Central memory CD8-positive, alpha-beta T cell (primary cell): ENCODE results near the gene IFT122.
"Not testable (repeated sequence)": the region's sequence is repeated elsewhere in the genome, so short reads cannot be mapped to it uniquely, and the experiment has no call there.

Experiments used
- ATAC-seq: fragments of 150-1000 bp; cut with Tn5 transposase; replicated peaks from 2 replicates; pipeline ENCODE4 v1.10.0; 2022; ENCODE audit warnings: mild to moderate bottlenecking, moderate FRiP score, moderate number of reproducible peaks; ENCODE audit not compliant: poor library complexity, severe bottlenecking; ENCODE audit errors: extremely low read depth
- DNase-seq, 2 donors: peaks; one replicate each; pipeline ENCODE4 v3.0.0; 2021; ENCODE audit warnings: low spot score in 2 of 2
- H3K27ac Mint-ChIP-seq: one replicate; pipeline ENCODE4 v1.8.0; 2022; ENCODE audit warnings: low read depth, mild to moderate bottlenecking, moderate library complexity, mixed read lengths
- H3K27me3 Mint-ChIP-seq: one replicate; pipeline ENCODE4 v1.8.0; 2022; ENCODE audit warnings: mixed read lengths
- H3K36me3 Mint-ChIP-seq: one replicate; pipeline ENCODE4 v1.8.0; 2022; ENCODE audit warnings: mild to moderate bottlenecking, moderate library complexity, mixed read lengths; ENCODE audit not compliant: insufficient read depth
- H3K4me1 Mint-ChIP-seq: one replicate; pipeline ENCODE4 v1.8.0; 2022; ENCODE audit warnings: mixed read lengths
- H3K4me3 Mint-ChIP-seq: one replicate; pipeline ENCODE4 v1.8.0; 2022; ENCODE audit warnings: mild to moderate bottlenecking, moderate library complexity, mixed read lengths
- H3K9me3 Mint-ChIP-seq: one replicate; pipeline ENCODE4 v1.8.0; 2022; ENCODE audit warnings: mixed read lengths

Gene IFT122

GRCh38 chr3:129512595-129512994, 72.6 kb downstream of the IFT122 start:
- H3K4me1 Mint-ChIP-seq: peaks cover 27% of the 10 kb centered on the region
- H3K9me3 Mint-ChIP-seq: no peaks in the 10 kb centered on the region
- H3K27me3 Mint-ChIP-seq: no peaks in the 10 kb centered on the region
- DNase-seq (no peak), ATAC-seq (no peak)
- peak overlapping the region; percentile 46 for H3K27ac Mint-ChIP-seq
- H3K4me3 Mint-ChIP-seq: no peak overlapping the region
- H3K36me3 Mint-ChIP-seq: no peaks in the 10 kb centered on the region

- DNase-seq: no peak
- Mint-ChIP-seq H3K9me3 (no peaks in the 10 kb centered on the region), H3K4me3 (no peak overlapping the region), H3K4me1 (peaks cover 27% of the 10 kb centered on the region), H3K27ac (no peak overlapping the region), H3K36me3 (no peaks in the 10 kb centered on the region), H3K27me3 (no peaks in the 10 kb centered on the region)
- no peak for ATAC-seq
Observed at GRCh38 chr3:129513705-129514104, 73.7 kb downstream of the IFT122 start.

GRCh38 chr3:129514110-129514509, 74.1 kb downstream of the IFT122 start:
- DNase-seq (no peak), ATAC-seq (no peak)
- Mint-ChIP-seq H3K4me3 (no peak overlapping the region), H3K36me3 (no peaks in the 10 kb centered on the region), H3K27me3 (no peaks in the 10 kb centered on the region), H3K27ac (no peak overlapping the region), H3K4me1 (peaks cover 27% of the 10 kb centered on the region), H3K9me3 (no peaks in the 10 kb centered on the region)

- Mint-ChIP-seq H3K27me3 (no peaks in the 10 kb centered on the region), H3K36me3 (no peaks in the 10 kb centered on the region), H3K9me3 (no peaks in the 10 kb centered on the region), H3K4me3 (no peak overlapping the region), H3K27ac (peak overlapping the region; percentile 11), H3K4me1 (peaks cover 27% of the 10 kb centered on the region)
- no peak for ATAC-seq
- no peak for DNase-seq
Observed at GRCh38 chr3:129514563-129514962, 74.5 kb downstream of the IFT122 start.

GRCh38 chr3:129515108-129515820, 75.2 kb downstream of the IFT122 start:
- ATAC-seq, H3K4me3 Mint-ChIP-seq, DNase-seq, H3K36me3 Mint-ChIP-seq, H3K9me3 Mint-ChIP-seq, H3K27me3 Mint-ChIP-seq: not testable (repeated sequence)
- Mint-ChIP-seq H3K4me1 (peaks cover 27% of the 10 kb centered on the region), H3K27ac (peak overlapping the region; percentile 11)

- H3K36me3 Mint-ChIP-seq, H3K9me3 Mint-ChIP-seq, H3K4me3 Mint-ChIP-seq, DNase-seq, ATAC-seq, H3K27me3 Mint-ChIP-seq, H3K27ac Mint-ChIP-seq: not testable (repeated sequence)
- peaks cover 22% of the 10 kb centered on the region for H3K4me1 Mint-ChIP-seq
Observed at GRCh38 chr3:129515821-129516432, 75.9 kb downstream of the IFT122 start.

GRCh38 chr3:129517516-129517915, 77.5 kb downstream of the IFT122 start:
- ATAC-seq (no peak), DNase-seq (no peak)
- H3K4me1 Mint-ChIP-seq: peaks cover 9% of the 10 kb centered on the region
- no peaks in the 10 kb centered on the region for H3K36me3 Mint-ChIP-seq
- no peaks in the 10 kb centered on the region for H3K27me3 Mint-ChIP-seq
- H3K9me3 Mint-ChIP-seq: no peaks in the 10 kb centered on the region
- H3K27ac Mint-ChIP-seq: peak overlapping the region; percentile 61
- H3K4me3 Mint-ChIP-seq: no peak overlapping the region

- Mint-ChIP-seq H3K4me1 (peaks cover 7% of the 10 kb centered on the region), H3K4me3 (no peak overlapping the region), H3K27ac (no peak overlapping the region), H3K9me3 (no peaks in the 10 kb centered on the region), H3K27me3 (no peaks in the 10 kb centered on the region), H3K36me3 (no peaks in the 10 kb centered on the region)
- ATAC-seq (no peak), DNase-seq (no peak)
Observed at GRCh38 chr3:129518038-129518561, 78.1 kb downstream of the IFT122 start.

GRCh38 chr3:129518581-129518980, 78.6 kb downstream of the IFT122 start:
- H3K9me3 Mint-ChIP-seq: no peaks in the 10 kb centered on the region
- H3K36me3 Mint-ChIP-seq: no peaks in the 10 kb centered on the region
- H3K4me3 Mint-ChIP-seq: no peak overlapping the region
- no peaks in the 10 kb centered on the region for H3K27me3 Mint-ChIP-seq
- no peak overlapping the region for H3K27ac Mint-ChIP-seq
- DNase-seq: no peak
- H3K4me1 Mint-ChIP-seq: peaks cover 7% of the 10 kb centered on the region
- ATAC-seq: no peak

- Mint-ChIP-seq H3K9me3 (no peaks in the 10 kb centered on the region), H3K27me3 (no peaks in the 10 kb centered on the region), H3K36me3 (no peaks in the 10 kb centered on the region), H3K4me1 (peaks cover 7% of the 10 kb centered on the region), H3K27ac (no peak overlapping the region), H3K4me3 (no peak overlapping the region)
- no peak for DNase-seq
- ATAC-seq: no peak
Observed at GRCh38 chr3:129519449-129519848, 79.4 kb downstream of the IFT122 start.

GRCh38 chr3:129519896-129520715, 80.1 kb downstream of the IFT122 start:
- no peaks in the 10 kb centered on the region for H3K36me3 Mint-ChIP-seq
- H3K9me3 Mint-ChIP-seq: no peaks in the 10 kb centered on the region
- no peak for ATAC-seq
- H3K4me1 Mint-ChIP-seq: peaks cover 7% of the 10 kb centered on the region
- no peak overlapping the region for H3K27ac Mint-ChIP-seq
- H3K27me3 Mint-ChIP-seq: no peaks in the 10 kb centered on the region
- H3K4me3 Mint-ChIP-seq: no peak overlapping the region
- DNase-seq: no peak

- ATAC-seq (no peak), DNase-seq (no peak)
- Mint-ChIP-seq H3K4me3 (no peak overlapping the region), H3K27me3 (no peaks in the 10 kb centered on the region), H3K4me1 (peaks cover 7% of the 10 kb centered on the region), H3K9me3 (no peaks in the 10 kb centered on the region), H3K27ac (no peak overlapping the region), H3K36me3 (no peaks in the 10 kb centered on the region)
Observed at GRCh38 chr3:129520960-129521359, 80.9 kb downstream of the IFT122 start.
